BLaER1 treated with 17β-estradiol and CSF1 and Interleukin-3, amounts not matched to agents 10 nM and 100 nM (cell line): ENCODE results near the gene TRAF4.

Source experiments
- H3K27ac ChIP-seq, 11 experiments: shearing (Covaris generic); formaldehyde crosslinking; 2 replicates each; pipeline ENCODE4 v1.8.1; 2022
- H3K27me3 ChIP-seq, 11 experiments: shearing (Covaris generic); formaldehyde crosslinking; 2 replicates each; pipeline ENCODE4 v1.8.1; 2022
- H3K36me3 ChIP-seq, 11 experiments: shearing (Covaris generic); formaldehyde crosslinking; 2 replicates each; pipeline ENCODE4 v1.8.1; 2022
- H3K4me1 ChIP-seq, 10 experiments: shearing (Covaris generic); formaldehyde crosslinking; 2 replicates each; pipeline ENCODE4 v1.8.1; 2022
- H3K4me2 ChIP-seq, 11 experiments: shearing (Covaris generic); formaldehyde crosslinking; 2 replicates each; pipeline ENCODE4 v1.8.1; 2022
- H3K4me3 ChIP-seq, 10 experiments: shearing (Covaris generic); formaldehyde crosslinking; 2 replicates each; pipeline ENCODE4 v1.8.1; 2022
- H3K9ac ChIP-seq, 11 experiments: shearing (Covaris generic); formaldehyde crosslinking; 2 replicates each; pipeline ENCODE4 v1.8.1; 2022
- H3K9me3 ChIP-seq, 11 experiments: shearing (Covaris generic); formaldehyde crosslinking; replicated peaks in 1 of 11; 2 replicates each; pipeline ENCODE4 v1.8.1; 2022
- H4K20me1 ChIP-seq, 11 experiments: shearing (Covaris generic); formaldehyde crosslinking; 2 replicates each; pipeline ENCODE4 v1.8.1; 2022
- Cebpa-rat ChIP-seq, 11 experiments: shearing (Covaris generic); IDR thresholded peaks; 2 replicates each; pipeline ENCODE4 v1.8.1; 2022

The TRAF4 gene, protein sequence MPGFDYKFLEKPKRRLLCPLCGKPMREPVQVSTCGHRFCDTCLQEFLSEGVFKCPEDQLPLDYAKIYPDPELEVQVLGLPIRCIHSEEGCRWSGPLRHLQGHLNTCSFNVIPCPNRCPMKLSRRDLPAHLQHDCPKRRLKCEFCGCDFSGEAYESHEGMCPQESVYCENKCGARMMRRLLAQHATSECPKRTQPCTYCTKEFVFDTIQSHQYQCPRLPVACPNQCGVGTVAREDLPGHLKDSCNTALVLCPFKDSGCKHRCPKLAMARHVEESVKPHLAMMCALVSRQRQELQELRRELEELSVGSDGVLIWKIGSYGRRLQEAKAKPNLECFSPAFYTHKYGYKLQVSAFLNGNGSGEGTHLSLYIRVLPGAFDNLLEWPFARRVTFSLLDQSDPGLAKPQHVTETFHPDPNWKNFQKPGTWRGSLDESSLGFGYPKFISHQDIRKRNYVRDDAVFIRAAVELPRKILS

DNA sequence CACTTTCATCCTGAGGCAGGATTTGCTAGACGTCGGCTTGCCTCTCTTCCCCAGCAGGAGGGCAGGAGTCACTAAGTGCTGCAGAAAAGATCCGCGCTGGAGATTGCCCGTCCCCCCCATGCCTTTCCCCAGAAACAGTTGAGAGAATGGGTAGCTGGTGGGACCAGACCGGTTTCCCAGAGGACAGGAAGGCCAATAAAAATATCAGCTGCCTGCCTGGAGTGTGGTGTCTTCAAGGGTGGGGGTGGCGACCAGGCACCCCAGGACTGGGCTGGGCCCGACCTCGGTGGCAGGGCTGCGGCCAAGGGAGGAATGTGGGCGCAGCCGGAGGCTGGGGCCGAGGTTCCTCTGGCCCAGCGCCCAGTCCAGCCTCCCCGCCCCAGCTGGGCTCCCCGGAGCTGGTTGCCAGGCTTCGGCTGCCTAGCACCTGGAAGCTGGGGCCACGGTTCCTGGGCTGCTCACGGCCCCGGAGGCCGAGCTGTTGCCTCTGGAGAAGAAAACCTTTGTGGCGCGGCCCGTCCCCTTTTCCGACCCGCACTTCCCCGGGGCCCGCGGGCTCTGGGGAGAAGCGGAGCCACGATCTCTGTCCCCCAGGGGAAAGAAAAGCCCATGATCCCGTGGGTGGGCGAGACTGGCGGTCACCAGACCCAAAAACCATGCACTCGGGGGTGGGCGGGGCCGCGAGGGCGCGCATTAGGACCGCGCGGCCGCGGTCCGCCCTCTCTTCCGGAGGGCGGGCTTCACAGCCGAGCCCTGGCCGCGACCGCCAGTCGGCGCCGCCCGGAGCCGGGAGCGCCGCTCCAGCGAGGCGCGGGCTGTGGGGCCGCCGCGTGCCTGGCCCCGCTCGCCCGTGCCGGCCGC lies at the start of gene TRAF4:
TSS of gene TRAF4 (plus strand) at position 769 of the 861 bp plus-strand sequence. CDS start 102 bp downstream, outside the sequence.
- peak within 1 kb of the TSS; percentile 92 to 100 (median 98) for H3K4me2 ChIP-seq
- peaks cover 0 to 25% (median 0%) of the 10 kb centered on the region in 11 experiments; a peak in 9 of 22 replicates for H3K9me3 ChIP-seq
- peak within 1 kb of the TSS; percentile 73 to 99 (median 94) for H3K4me3 ChIP-seq
- H3K9ac ChIP-seq = peak within 1 kb of the TSS; percentile 88 to 98 (median 92)
- H3K27me3 ChIP-seq = no peaks in the 10 kb centered on the region
- H3K36me3 ChIP-seq = peaks cover 20 to 30% (median 26%) of the 10 kb centered on the region in 11 experiments
- H3K27ac ChIP-seq = peak within 1 kb of the TSS; percentile 61 to 95 (median 91)
- H4K20me1 ChIP-seq = peaks cover 37 to 50% (median 42%) of the 10 kb centered on the region in 11 experiments
- H3K4me1 ChIP-seq = peaks cover 69 to 82% (median 75%) of the 10 kb centered on the region in 10 experiments
- TF ChIP-seq Cebpa-rat (IDR thresholded peaks at IDR 0.05) = no peak

DNA sequence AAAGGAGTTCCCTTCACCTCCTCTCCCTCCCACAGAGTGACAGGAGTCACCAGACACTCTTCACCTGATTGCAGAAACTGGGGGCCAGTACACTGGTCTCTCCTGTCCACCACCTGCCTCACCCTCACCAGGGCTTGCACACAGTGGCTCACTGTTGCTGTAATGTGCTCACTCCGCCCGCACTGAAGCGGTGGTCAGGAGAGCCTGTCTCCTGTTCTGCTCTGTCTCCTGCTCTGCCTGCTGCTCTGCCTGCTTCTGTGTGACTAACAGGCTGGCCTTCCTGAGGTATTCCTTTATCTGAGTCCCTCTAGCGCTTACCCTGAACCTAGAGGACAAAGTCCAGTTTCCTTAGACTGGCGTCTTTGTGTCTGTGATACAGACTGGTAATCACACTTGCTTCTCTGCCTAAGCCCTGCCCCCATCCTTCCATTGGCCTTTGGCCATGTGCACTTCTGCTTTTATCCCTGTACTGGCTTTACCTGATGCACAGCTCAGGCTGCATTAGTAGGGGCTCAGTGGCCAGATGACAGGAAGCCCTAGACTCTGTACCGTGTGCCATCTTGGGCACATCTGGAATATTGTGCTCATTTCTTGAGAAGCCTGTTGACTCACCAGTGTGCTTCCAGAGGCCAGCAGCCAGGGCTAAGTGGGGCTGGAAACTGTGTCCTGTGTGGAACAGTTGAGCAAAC lies 45.4 kb upstream of the TRAF4 start:
- Histone ChIP-seq H3K9ac (peak overlapping the region in 1 of 11 experiments; percentile 14; a peak in 1 of 22 replicates), H4K20me1 (peaks cover 0 to 90% (median 15%) of the 10 kb centered on the region in 11 experiments; a peak in 13 of 22 replicates), H3K9me3 (no peaks in the 10 kb centered on the region), H3K36me3 (peaks cover 100% of the 10 kb centered on the region in 11 experiments), H3K4me1 (no peaks in the 10 kb centered on the region), H3K4me2 (no peak overlapping the region), H3K27me3 (no peaks in the 10 kb centered on the region), H3K27ac (no peak overlapping the region), H3K4me3 (no peak overlapping the region)
- TF ChIP-seq Cebpa-rat (IDR thresholded peaks at IDR 0.05) = no peak

DNA sequence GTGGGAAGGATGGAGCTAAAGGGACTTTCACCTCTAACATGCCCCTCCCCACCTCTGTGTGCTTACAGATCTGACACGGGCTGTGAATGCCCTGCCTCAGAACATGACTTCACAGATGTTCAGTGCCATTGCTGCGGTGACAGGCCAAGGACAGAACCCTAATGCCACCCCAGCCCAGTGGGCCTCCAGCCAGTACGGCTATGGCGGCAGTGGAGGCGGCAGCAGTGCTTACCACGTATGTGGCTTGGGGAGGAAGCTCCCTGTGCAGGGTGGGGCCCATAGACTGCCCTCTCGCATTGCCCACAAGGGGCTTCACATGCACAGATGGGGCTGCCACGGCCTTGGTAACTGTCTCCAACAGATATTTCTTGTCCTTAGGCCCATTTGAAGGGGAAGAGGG lies 43.5 kb upstream of the TRAF4 start:
- H3K9ac ChIP-seq = no peak overlapping the region
- H3K4me1 ChIP-seq = peaks cover 0 to 13% (median 2%) of the 10 kb centered on the region in 10 experiments; a peak in 6 of 20 replicates
- TF ChIP-seq Cebpa-rat (IDR thresholded peaks at IDR 0.05) = no peak
- no peak overlapping the region for H3K4me3 ChIP-seq
- peaks cover 0 to 98% (median 31%) of the 10 kb centered on the region in 11 experiments; a peak in 14 of 22 replicates for H4K20me1 ChIP-seq
- H3K4me2 ChIP-seq = no peak overlapping the region
- H3K36me3 ChIP-seq = peaks cover 95 to 100% (median 98%) of the 10 kb centered on the region in 11 experiments
- no peaks in the 10 kb centered on the region for H3K9me3 ChIP-seq
- H3K27me3 ChIP-seq = no peaks in the 10 kb centered on the region
- H3K27ac ChIP-seq = no peak overlapping the region

DNA sequence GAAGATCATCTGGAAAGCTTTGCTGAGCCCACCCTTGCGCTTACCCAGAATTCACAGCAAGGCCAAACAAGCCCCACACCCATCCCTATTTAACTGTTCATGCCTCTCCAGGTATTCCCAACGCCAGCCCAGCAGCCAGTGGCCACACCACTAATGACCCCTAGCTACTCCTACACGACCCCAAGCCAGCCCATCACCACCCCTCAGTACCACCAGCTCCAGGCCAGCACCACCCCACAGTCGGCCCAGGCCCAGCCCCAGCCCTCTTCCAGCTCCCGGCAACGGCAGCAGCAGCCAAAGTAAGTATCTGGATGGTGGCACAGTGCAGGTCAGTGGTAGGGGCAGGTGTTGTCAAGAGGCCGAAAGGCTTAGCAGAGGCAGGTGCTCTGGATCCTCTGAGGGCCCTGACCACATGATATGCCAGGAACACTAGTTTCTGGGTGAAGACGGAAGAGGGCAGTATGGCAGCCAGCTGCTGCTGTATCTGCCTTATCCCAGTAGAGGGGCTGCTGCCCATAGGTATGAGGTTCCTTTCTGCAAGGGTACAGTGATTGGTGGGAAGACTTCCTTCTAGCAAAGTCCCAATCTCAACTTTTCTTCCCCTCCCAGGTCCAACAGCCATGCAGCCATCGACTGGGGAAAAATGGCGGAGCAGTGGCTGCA lies 42.9 kb upstream of the TRAF4 start:
- peaks cover 0 to 100% (median 31%) of the 10 kb centered on the region in 11 experiments; a peak in 14 of 22 replicates for H4K20me1 ChIP-seq
- no peaks in the 10 kb centered on the region for H3K27me3 ChIP-seq
- no peak overlapping the region for H3K4me3 ChIP-seq
- H3K27ac ChIP-seq = no peak overlapping the region
- no peak overlapping the region for H3K4me2 ChIP-seq
- H3K36me3 ChIP-seq = peaks cover 88 to 100% (median 95%) of the 10 kb centered on the region in 11 experiments
- TF ChIP-seq Cebpa-rat (IDR thresholded peaks at IDR 0.05) = no peak
- H3K4me1 ChIP-seq = peaks cover 0 to 16% (median 4%) of the 10 kb centered on the region in 10 experiments; a peak in 6 of 20 replicates
- H3K9me3 ChIP-seq = no peaks in the 10 kb centered on the region
- no peak overlapping the region for H3K9ac ChIP-seq

DNA sequence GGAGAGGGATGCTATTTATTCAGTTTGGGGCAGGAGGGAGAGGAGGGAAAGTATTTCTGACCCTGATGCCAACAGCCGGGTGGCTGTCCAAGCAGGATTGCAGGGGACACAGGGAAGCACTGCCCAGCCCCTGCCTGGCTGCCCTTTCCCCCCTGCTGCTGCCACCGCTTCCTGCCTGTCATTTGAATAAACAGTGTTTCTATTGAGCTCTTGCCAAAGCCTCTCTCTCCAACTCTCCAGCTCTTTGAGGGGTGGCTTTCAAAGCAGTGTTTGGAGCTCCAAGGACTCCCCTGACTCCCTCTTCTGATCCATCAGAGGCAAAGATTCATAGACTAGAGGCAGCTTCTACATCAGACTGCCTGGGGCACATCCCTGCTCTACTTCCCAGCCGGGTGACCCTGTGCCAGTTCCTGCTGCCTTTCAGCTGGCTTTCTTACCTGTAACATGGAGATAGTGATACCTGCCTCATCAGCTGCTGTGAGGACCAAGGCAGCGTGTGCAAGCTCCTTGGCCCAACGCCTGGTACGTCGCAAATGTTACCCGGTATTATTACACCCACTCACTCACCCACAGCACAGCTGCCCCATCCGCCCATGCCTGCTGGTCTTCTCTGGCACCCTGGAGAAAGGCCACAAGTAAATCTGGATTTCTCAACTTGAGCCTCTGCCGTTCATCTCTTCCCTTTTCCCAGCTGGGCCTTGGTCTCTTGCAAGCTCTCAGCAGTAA lies 41.6 kb upstream of the TRAF4 start:
- Histone ChIP-seq H3K36me3 (peaks cover 76 to 93% (median 86%) of the 10 kb centered on the region in 11 experiments), H3K9ac (peak overlapping the region in 2 of 11 experiments; percentile 14 to 23; a peak in 1 of 22 replicates), H3K27ac (no peak overlapping the region), H4K20me1 (peaks cover 0 to 93% (median 30%) of the 10 kb centered on the region in 11 experiments; a peak in 14 of 22 replicates), H3K4me1 (peaks cover 0 to 16% (median 4%) of the 10 kb centered on the region in 10 experiments; a peak in 6 of 20 replicates), H3K9me3 (no peaks in the 10 kb centered on the region), H3K27me3 (no peaks in the 10 kb centered on the region), H3K4me3 (no peak overlapping the region), H3K4me2 (no peak overlapping the region)
- TF ChIP-seq Cebpa-rat (IDR thresholded peaks at IDR 0.05) = no peak

DNA sequence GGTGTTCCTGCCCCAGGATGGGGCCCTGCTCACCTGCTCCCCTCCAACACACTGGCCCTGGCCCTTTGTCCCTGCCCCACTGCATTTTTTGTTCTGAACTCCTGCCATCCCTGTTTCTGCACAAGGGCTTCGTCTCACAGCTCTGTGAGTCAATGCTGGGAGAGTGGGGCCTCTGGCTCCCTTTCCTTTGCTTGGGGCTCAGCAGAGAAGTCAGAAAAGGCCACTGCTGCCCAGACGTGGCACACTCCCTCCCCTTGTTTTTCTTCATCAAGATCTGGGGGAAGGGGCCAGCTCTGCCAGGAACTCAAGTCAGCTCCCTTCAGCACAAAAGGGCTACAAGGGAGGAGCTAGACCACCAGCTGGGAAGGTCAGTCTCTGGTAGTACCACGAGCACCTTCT lies 41.1 kb upstream of the TRAF4 start:
- Histone ChIP-seq H3K9me3 (no peaks in the 10 kb centered on the region), H3K36me3 (peaks cover 70 to 87% (median 80%) of the 10 kb centered on the region in 11 experiments), H3K4me1 (peaks cover 0 to 16% (median 4%) of the 10 kb centered on the region in 10 experiments; a peak in 6 of 20 replicates), H3K4me3 (no peak overlapping the region), H3K9ac (peak overlapping the region in 1 of 11 experiments; percentile 14; a peak in 1 of 22 replicates), H3K27me3 (no peaks in the 10 kb centered on the region), H3K4me2 (no peak overlapping the region), H4K20me1 (peaks cover 0 to 88% (median 29%) of the 10 kb centered on the region in 11 experiments; a peak in 14 of 22 replicates), H3K27ac (no peak overlapping the region)
- TF ChIP-seq Cebpa-rat (IDR thresholded peaks at IDR 0.05) = no peak

DNA sequence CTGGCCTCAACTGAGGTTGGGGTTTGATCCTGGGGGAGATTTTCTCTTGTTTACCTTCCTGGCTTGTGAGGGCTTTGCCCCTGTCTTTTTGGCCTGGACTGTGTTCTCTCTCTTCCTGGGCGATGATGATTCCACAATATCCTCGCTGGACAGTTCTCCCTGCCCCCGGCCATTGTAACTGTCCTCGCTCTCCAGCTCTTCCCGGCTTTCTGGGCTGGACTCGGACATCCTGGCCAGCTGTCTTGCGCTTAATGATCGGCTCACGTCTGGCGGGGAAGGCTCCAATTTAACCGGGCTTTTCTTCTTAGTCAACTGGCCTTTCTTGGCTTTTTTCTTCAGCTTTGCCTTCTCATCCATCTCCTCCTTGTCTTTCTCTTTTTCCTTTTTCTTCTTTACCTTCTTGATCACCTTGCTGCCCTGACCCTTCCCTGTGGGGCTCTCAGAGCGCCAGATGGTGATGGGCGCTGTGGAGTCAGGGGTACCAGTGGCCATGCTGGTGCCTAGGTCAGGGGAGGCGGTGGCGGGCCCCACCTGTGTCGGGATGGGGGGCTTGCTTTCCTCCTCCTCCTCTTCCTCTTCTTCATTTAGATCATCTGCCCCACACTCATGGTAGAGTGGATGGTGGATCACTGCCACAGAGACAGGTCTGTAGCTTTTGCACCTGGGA lies 40.1 kb upstream of the TRAF4 start:
- H3K27me3 ChIP-seq = no peaks in the 10 kb centered on the region
- H3K27ac ChIP-seq = no peak overlapping the region
- peaks cover 0 to 16% (median 4%) of the 10 kb centered on the region in 10 experiments; a peak in 6 of 20 replicates for H3K4me1 ChIP-seq
- H3K4me3 ChIP-seq = no peak overlapping the region
- H3K36me3 ChIP-seq = peaks cover 61 to 78% (median 71%) of the 10 kb centered on the region in 11 experiments
- no peak overlapping the region for H3K4me2 ChIP-seq
- no peak for TF ChIP-seq Cebpa-rat (IDR thresholded peaks at IDR 0.05)
- peak overlapping the region in 2 of 11 experiments; percentile 29 to 52; a peak in 1 of 22 replicates for H3K9ac ChIP-seq
- H3K9me3 ChIP-seq = no peaks in the 10 kb centered on the region
- peaks cover 0 to 79% (median 20%) of the 10 kb centered on the region in 11 experiments; a peak in 14 of 22 replicates for H4K20me1 ChIP-seq
